PC-9 (cell line): ENCODE data around the gene RPS21. TPM values are rescaled to one million over a fixed set of nuclear protein-coding genes. Genes with fewer than 3 reads are reported as not detected.
"Not testable (repeated sequence)": the region's sequence is repeated elsewhere in the genome, so short reads cannot be mapped to it uniquely, and the experiment has no call there.

ENCODE experiments used
- BruUV-seq: library from RNA; stranded (reverse); fragments of 400-500 nt; replicated peaks from 2 replicates; lab custom pipeline; 2021; lab: Mats Ljungman, UMichigan
- CTCF ChIA-PET: fragments of 300-600 bp; sonication (Branson Sonifier 250); formaldehyde crosslinking; loops from one replicate; lab custom pipeline; 2022; ENCODE audit warnings: antibody characterized with exemption; lab: Charles Lee
- POLR2A ChIA-PET: fragments of 300-600 bp; sonication (Branson Sonifier 250); formaldehyde crosslinking; loops from one replicate; lab custom pipeline; 2022; ENCODE audit warnings: antibody characterized with exemption; ENCODE audit not compliant: unreplicated experiment; lab: Charles Lee
- DNase-seq, 2 experiments: peaks; one replicate each; pipeline versions ENCODE4 v3.0.0 to v3.0.0-alpha.2; 2015 to 2022; ENCODE audit warnings: mixed read lengths in 1 of 2
- H2AFZ ChIP-seq: fragments of 200-600 bp; sonication (generic); 2 replicates; pipeline ENCODE4 v1.8.1; 2017; ENCODE audit warnings: antibody characterized with exemption
- H3F3A ChIP-seq: fragments of 200-600 bp; sonication (generic); 2 replicates; pipeline ENCODE4 v1.8.1; 2017; ENCODE audit warnings: antibody characterized with exemption, mild to moderate bottlenecking, low read depth; ENCODE audit not compliant: insufficient read depth
- H3K27ac ChIP-seq: fragments of 200-600 bp; sonication (generic); 2 replicates; pipeline ENCODE4 v1.6.1; 2016; ENCODE audit warnings: mixed run types
- H3K27me3 ChIP-seq: fragments of 200-600 bp; sonication (generic); 2 replicates; pipeline ENCODE4 v1.6.1; 2016; ENCODE audit warnings: low read depth, mixed run types; ENCODE audit not compliant: insufficient read depth
- H3K36me3 ChIP-seq: fragments of 200-600 bp; sonication (generic); 2 replicates; pipeline ENCODE4 v1.6.1; 2016; ENCODE audit warnings: low read depth, mixed run types
- H3K4me1 ChIP-seq: fragments of 200-600 bp; sonication (generic); replicated peaks from 2 replicates; pipeline ENCODE4 v1.6.1; 2016; ENCODE audit warnings: mixed run types; ENCODE audit not compliant: insufficient read depth
- H3K4me2 ChIP-seq: fragments of 200-600 bp; sonication (generic); 2 replicates; pipeline ENCODE4 v1.6.1; 2017; ENCODE audit warnings: mixed run types
- H3K4me3 ChIP-seq: fragments of 200-600 bp; sonication (generic); 2 replicates; pipeline ENCODE4 v1.6.1; 2016; ENCODE audit warnings: mixed run types
- H3K79me2 ChIP-seq: fragments of 200-600 bp; sonication (generic); 2 replicates; pipeline ENCODE4 v1.6.1; 2017; ENCODE audit warnings: low read depth, mixed run types
- H3K9me2 ChIP-seq: fragments of 200-600 bp; sonication (generic); 2 replicates; pipeline ENCODE4 v1.8.1; 2017; ENCODE audit warnings: mild to moderate bottlenecking; ENCODE audit not compliant: insufficient read depth
- H3K9me3 ChIP-seq: fragments of 200-600 bp; sonication (generic); 2 replicates; pipeline ENCODE4 v1.8.1; 2016; ENCODE audit warnings: low read depth; ENCODE audit not compliant: insufficient read depth
- H4K20me1 ChIP-seq: fragments of 200-600 bp; sonication (generic); 2 replicates; pipeline ENCODE4 v1.8.1; 2017; ENCODE audit not compliant: insufficient read depth
- EZH2 ChIP-seq: fragments of 200-600 bp; sonication (generic); IDR thresholded peaks from 2 replicates; pipeline ENCODE4 v1.8.0; 2017; ENCODE audit warnings: antibody characterized with exemption, low read depth
- intact Hi-C: fragments of 100-400 bp; cut with micrococcal nuclease; formaldehyde crosslinking; loops from one replicate; pipeline ENCODE4 v1.10.0; 2022; ENCODE audit not compliant: unreplicated experiment
- total RNA-seq: library from RNA; stranded (reverse); gene quantifications from 2 replicates; pipeline ENCODE4 v1.2.3, GENCODE V29; 2021
- TF ChIP-seq, protein P1 (sequence below): fragments of 200-600 bp; sonication (generic); conservative IDR thresholded peaks from 2 replicates; pipeline ENCODE4 v1.6.1; 2017; ENCODE audit warnings: mixed run types, antibody characterized with exemption, mild to moderate bottlenecking, moderate library complexity

The RPS21 gene
- total RNA-seq, 1 experiment from 2014 or later = 2,275 TPM

GRCh38 chr20:62424249-62425107 lies 37.6 kb downstream of the RPS21 start:
- Histone ChIP-seq H3K4me3 (no peak overlapping the region), H3K79me2 (no peaks in the 10 kb centered on the region; the same call in 1 of the 2 replicates), H3F3A (peaks cover 28% of the 10 kb centered on the region; the same call in 1 of the 2 replicates), H3K9me2 (no peaks in the 10 kb centered on the region), H3K27me3 (no peaks in the 10 kb centered on the region), H3K9me3 (no peaks in the 10 kb centered on the region), H3K36me3 (no peaks in the 10 kb centered on the region), H4K20me1 (0 out of 2 replicates have a peak, but pooled peaks cover 3% of the 10 kb centered on the region), H3K4me1 (peaks cover 42% of the 10 kb centered on the region), H3K4me2 (peak overlapping the region; percentile 35), H2AFZ (no peak overlapping the region), H3K27ac (no peak overlapping the region)
- peak in 1 of 2 experiments; percentile 35 for DNase-seq
- POLR2A ChIA-PET = interaction anchor here (0.6 kb wide), 1 partner anchor 115 kb away, joined by 4 read pairs; no protein-coding TSS in a partner anchor
- intact Hi-C loops = loop anchor here (5.0 kb wide), 2 partner anchors 198 to 368 kb away; no protein-coding TSS in a partner anchor
- no TSS peak for BruUV-seq
- CTCF ChIA-PET = interaction anchor here (0.5 to 0.7 kb wide), 3 partner anchors 25 to 198 kb away, joined by 3 read pairs; no protein-coding TSS in a partner anchor
- TF ChIP-seq EZH2 = no peak
- TF ChIP-seq, protein P1, sequence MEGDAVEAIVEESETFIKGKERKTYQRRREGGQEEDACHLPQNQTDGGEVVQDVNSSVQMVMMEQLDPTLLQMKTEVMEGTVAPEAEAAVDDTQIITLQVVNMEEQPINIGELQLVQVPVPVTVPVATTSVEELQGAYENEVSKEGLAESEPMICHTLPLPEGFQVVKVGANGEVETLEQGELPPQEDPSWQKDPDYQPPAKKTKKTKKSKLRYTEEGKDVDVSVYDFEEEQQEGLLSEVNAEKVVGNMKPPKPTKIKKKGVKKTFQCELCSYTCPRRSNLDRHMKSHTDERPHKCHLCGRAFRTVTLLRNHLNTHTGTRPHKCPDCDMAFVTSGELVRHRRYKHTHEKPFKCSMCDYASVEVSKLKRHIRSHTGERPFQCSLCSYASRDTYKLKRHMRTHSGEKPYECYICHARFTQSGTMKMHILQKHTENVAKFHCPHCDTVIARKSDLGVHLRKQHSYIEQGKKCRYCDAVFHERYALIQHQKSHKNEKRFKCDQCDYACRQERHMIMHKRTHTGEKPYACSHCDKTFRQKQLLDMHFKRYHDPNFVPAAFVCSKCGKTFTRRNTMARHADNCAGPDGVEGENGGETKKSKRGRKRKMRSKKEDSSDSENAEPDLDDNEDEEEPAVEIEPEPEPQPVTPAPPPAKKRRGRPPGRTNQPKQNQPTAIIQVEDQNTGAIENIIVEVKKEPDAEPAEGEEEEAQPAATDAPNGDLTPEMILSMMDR = no peak

DNA sequence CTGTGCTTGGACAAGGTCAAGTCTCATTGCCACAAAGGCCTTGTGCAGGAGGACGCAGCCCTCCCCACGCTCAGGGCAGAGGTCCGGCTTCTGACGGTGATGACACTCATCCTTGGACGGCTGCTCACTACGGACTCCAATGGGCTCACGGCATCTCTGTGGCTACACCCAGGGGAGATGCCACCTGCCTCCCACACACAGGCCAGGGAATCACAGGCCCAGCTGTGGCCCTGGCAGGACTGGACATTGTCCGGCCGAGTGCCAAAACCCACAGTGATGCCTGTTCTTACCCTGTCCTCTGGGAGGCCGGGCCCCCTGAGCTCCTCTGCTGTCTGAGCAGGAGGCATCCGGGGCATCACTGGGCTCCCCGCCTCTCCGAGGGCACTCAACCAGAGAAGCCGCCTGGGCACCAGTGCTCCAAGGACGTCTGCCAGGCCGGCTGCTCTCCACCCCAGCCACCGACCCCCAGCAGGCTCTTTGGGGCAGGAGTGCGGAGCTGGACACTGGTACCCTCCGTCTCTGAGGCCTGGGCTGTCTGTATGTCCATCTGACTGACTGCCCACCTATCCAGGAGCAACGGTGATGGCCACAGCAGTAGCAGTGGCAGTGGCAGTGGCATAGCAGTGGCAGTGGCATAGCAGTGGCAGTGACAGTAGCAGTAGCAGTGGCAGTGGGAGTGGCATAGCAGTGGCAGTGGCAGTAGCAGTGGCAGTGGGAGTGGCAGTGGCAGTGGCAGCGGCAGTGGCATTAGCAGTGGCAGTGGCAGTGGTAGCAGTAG lies 38.6 kb downstream of the RPS21 start:
- no peak overlapping the region for H3K4me3 ChIP-seq
- 0 out of 2 replicates have a peak, but pooled peaks cover 3% of the 10 kb centered on the region for H4K20me1 ChIP-seq
- H3K4me2 ChIP-seq = no peak overlapping the region
- H3K27ac ChIP-seq = no peak overlapping the region
- no peaks in the 10 kb centered on the region for H3K27me3 ChIP-seq
- TF ChIP-seq, protein P1 = no peak
- no peak for TF ChIP-seq EZH2
- POLR2A ChIA-PET = interaction anchor here (0.5 kb wide), 1 partner anchor 612 kb away, joined by 4 read pairs; no protein-coding TSS in a partner anchor
- CTCF ChIA-PET = interaction anchor here (0.5 to 0.7 kb wide), 3 partner anchors 26 to 197 kb away, joined by 3 read pairs; no protein-coding TSS in a partner anchor
- no peak for DNase-seq
- H3K79me2 ChIP-seq = no peaks in the 10 kb centered on the region; the same call in 1 of the 2 replicates
- peaks cover 26% of the 10 kb centered on the region; the same call in 1 of the 2 replicates for H3F3A ChIP-seq
- H3K9me2 ChIP-seq = no peaks in the 10 kb centered on the region
- H3K36me3 ChIP-seq = no peaks in the 10 kb centered on the region
- intact Hi-C loops = loop anchor here (5.0 kb wide), 2 partner anchors 197 to 367 kb away; no protein-coding TSS in a partner anchor
- H2AFZ ChIP-seq = no peak overlapping the region
- no TSS peak for BruUV-seq
- peaks cover 42% of the 10 kb centered on the region for H3K4me1 ChIP-seq
- H3K9me3 ChIP-seq = no peaks in the 10 kb centered on the region

- BruUV-seq = TSS peak; percentile 27
- H3K4me3 ChIP-seq = peak overlapping the region; percentile 64; the same call in 1 of the 2 replicates
- POLR2A ChIA-PET, H3K36me3 ChIP-seq, CTCF ChIA-PET, H3K27me3 ChIP-seq, H3K27ac ChIP-seq, H3K79me2 ChIP-seq, H3K9me2 ChIP-seq, DNase-seq, H3K9me3 ChIP-seq, H2AFZ ChIP-seq, H4K20me1 ChIP-seq: not testable (repeated sequence)
- intact Hi-C loops = loop anchor here (5.0 kb wide), 2 partner anchors 196 to 366 kb away; no protein-coding TSS in a partner anchor
- peaks cover 26% of the 10 kb centered on the region; the same call in 1 of the 2 replicates for H3F3A ChIP-seq
- H3K4me2 ChIP-seq = peak overlapping the region; percentile 85
- H3K4me1 ChIP-seq = peaks cover 40% of the 10 kb centered on the region
Measured at GRCh38 chr20:62426059-62426348, 39.1 kb downstream of the RPS21 start.
